ENCODE data around the gene COPG1. TPM values are rescaled to one million over a fixed set of nuclear protein-coding genes. Genes with fewer than 3 reads are reported as not detected.

Gene COPG1
- total and polyA plus RNA-seq, 2 of the 13 experiments (the other 11 are each of a cell fraction or from before 2014, with no cell fraction given): 98.6 to 166 TPM

DNA sequence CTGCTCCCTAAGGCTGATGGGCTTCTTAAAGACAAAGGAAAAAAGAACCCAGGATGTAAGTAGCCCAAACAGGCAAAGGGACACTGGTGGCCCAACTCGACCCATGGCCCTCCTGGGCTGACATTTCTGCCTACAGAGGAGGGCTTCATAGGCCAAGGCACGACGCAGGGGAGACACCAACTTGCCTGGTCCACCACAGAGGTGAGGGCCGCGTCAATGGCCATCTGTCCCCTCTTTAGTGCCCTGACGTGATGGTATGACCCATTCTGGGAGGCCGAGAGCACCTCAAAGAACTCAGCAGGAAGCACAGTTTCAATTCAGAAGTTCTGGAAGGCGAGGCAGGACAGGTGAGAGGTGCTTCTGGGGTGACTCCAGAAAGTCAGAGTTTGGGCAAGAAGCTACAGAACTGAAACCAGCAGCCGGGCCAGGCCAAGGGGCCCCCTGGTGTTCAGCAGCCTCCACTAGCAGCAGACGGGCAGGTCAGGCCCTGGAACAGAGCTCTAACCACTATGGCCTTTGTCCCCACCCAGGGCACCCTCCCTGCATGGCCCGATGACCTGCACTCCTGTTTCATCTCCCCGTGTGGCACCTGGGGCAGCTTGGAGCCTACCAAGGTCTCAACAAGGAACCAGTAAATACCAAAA, 74.4 kb downstream of the COPG1 start (continued):
- TF ChIP-seq, protein P1, sequence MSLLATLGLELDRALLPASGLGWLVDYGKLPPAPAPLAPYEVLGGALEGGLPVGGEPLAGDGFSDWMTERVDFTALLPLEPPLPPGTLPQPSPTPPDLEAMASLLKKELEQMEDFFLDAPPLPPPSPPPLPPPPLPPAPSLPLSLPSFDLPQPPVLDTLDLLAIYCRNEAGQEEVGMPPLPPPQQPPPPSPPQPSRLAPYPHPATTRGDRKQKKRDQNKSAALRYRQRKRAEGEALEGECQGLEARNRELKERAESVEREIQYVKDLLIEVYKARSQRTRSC (CRISPR knock-in tag; IDR thresholded peaks at IDR 0.05; ENCODE audit: low read depth): no peak
- TF ChIP-seq BORCS8-MEF2B (CRISPR knock-in tag; IDR thresholded peaks at IDR 0.05) (no peak), ZFY (CRISPR knock-in tag; IDR thresholded peaks at IDR 0.05) (peak; percentile 65; the same call in 1 of the 2 replicates), SOX6 (IDR thresholded peaks at IDR 0.05) (no peak), SOX6 (CRISPR knock-in tag; IDR thresholded peaks at IDR 0.05) (0 out of 2 replicates have a peak, but pooled peaks have one; percentile 16), KDM3A (CRISPR knock-in tag; IDR thresholded peaks at IDR 0.05; ENCODE audit: low read depth) (no peak), SOX5 (CRISPR knock-in tag; IDR thresholded peaks at IDR 0.05; ENCODE audit: borderline replicate concordance) (0 out of 2 replicates have a peak, but pooled peaks have one; percentile 16), ZNF780A (CRISPR knock-in tag; IDR thresholded peaks at IDR 0.05) (no peak), MED1 (CRISPR knock-in tag; IDR thresholded peaks at IDR 0.05) (0 out of 2 replicates have a peak, but pooled peaks have one; percentile 30), ZNF589 (CRISPR knock-in tag; conservative IDR thresholded peaks at IDR 0.05) (no peak), HNF4G (IDR thresholded peaks at IDR 0.05; ENCODE audit: borderline replicate concordance, low read depth, low read length) (peak; percentile 47), HNF4G (CRISPR knock-in tag; IDR thresholded peaks at IDR 0.05; ENCODE audit: borderline replicate concordance, low read depth) (no peak), ZNF850 (CRISPR knock-in tag; conservative IDR thresholded peaks at IDR 0.05) (no peak), NR2F6 (IDR thresholded peaks at IDR 0.05) (no peak), NR2F6 (CRISPR knock-in tag; IDR thresholded peaks at IDR 0.05) (peak; percentile 63; the same call in 1 of the 2 replicates), XRCC5 (optimal IDR thresholded peaks at IDR 0.05; ENCODE audit: low read length) (peak; percentile 50), AKAP8 (CRISPR knock-in tag; IDR thresholded peaks at IDR 0.05) (no peak), GATAD2A (CRISPR knock-in tag; IDR thresholded peaks at IDR 0.05) (0 out of 2 replicates have a peak, but pooled peaks have one; percentile 24)
- TF ChIP-seq, protein P2, sequence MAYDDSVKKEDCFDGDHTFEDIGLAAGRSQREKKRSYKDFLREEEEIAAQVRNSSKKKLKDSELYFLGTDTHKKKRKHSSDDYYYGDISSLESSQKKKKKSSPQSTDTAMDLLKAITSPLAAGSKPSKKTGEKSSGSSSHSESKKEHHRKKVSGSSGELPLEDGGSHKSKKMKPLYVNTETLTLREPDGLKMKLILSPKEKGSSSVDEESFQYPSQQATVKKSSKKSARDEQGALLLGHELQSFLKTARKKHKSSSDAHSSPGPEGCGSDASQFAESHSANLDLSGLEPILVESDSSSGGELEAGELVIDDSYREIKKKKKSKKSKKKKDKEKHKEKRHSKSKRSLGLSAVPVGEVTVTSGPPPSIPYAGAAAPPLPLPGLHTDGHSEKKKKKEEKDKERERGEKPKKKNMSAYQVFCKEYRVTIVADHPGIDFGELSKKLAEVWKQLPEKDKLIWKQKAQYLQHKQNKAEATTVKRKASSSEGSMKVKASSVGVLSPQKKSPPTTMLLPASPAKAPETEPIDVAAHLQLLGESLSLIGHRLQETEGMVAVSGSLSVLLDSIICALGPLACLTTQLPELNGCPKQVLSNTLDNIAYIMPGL (CRISPR knock-in tag; IDR thresholded peaks at IDR 0.05; ENCODE audit: borderline replicate concordance in 1 of 2, low read depth in 1 of 2): peak in 1 of 2 experiments; percentile 43; a peak in 1 of 4 replicates
- TF ChIP-seq, protein P3, sequence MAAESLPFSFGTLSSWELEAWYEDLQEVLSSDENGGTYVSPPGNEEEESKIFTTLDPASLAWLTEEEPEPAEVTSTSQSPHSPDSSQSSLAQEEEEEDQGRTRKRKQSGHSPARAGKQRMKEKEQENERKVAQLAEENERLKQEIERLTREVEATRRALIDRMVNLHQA (CRISPR knock-in tag; IDR thresholded peaks at IDR 0.05): no peak
- TF ChIP-seq, protein P4, sequence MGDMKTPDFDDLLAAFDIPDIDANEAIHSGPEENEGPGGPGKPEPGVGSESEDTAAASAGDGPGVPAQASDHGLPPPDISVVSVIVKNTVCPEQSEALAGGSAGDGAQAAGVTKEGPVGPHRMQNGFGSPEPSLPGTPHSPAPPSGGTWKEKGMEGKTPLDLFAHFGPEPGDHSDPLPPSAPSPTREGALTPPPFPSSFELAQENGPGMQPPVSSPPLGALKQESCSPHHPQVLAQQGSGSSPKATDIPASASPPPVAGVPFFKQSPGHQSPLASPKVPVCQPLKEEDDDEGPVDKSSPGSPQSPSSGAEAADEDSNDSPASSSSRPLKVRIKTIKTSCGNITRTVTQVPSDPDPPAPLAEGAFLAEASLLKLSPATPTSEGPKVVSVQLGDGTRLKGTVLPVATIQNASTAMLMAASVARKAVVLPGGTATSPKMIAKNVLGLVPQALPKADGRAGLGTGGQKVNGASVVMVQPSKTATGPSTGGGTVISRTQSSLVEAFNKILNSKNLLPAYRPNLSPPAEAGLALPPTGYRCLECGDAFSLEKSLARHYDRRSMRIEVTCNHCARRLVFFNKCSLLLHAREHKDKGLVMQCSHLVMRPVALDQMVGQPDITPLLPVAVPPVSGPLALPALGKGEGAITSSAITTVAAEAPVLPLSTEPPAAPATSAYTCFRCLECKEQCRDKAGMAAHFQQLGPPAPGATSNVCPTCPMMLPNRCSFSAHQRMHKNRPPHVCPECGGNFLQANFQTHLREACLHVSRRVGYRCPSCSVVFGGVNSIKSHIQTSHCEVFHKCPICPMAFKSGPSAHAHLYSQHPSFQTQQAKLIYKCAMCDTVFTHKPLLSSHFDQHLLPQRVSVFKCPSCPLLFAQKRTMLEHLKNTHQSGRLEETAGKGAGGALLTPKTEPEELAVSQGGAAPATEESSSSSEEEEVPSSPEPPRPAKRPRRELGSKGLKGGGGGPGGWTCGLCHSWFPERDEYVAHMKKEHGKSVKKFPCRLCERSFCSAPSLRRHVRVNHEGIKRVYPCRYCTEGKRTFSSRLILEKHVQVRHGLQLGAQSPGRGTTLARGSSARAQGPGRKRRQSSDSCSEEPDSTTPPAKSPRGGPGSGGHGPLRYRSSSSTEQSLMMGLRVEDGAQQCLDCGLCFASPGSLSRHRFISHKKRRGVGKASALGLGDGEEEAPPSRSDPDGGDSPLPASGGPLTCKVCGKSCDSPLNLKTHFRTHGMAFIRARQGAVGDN (CRISPR knock-in tag; IDR thresholded peaks at IDR 0.05): peak; percentile 67
- TF ChIP-seq, protein P5, sequence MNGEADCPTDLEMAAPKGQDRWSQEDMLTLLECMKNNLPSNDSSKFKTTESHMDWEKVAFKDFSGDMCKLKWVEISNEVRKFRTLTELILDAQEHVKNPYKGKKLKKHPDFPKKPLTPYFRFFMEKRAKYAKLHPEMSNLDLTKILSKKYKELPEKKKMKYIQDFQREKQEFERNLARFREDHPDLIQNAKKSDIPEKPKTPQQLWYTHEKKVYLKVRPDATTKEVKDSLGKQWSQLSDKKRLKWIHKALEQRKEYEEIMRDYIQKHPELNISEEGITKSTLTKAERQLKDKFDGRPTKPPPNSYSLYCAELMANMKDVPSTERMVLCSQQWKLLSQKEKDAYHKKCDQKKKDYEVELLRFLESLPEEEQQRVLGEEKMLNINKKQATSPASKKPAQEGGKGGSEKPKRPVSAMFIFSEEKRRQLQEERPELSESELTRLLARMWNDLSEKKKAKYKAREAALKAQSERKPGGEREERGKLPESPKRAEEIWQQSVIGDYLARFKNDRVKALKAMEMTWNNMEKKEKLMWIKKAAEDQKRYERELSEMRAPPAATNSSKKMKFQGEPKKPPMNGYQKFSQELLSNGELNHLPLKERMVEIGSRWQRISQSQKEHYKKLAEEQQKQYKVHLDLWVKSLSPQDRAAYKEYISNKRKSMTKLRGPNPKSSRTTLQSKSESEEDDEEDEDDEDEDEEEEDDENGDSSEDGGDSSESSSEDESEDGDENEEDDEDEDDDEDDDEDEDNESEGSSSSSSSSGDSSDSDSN (CRISPR knock-in tag; IDR thresholded peaks at IDR 0.05): 0 out of 2 replicates have a peak, but pooled peaks have one; percentile 22
